Trophoblast cell (in vitro differentiated cells and primary cell): ENCODE data around the gene SERINC5.

Experiments used
- DNase-seq, 2 donors: peaks; one replicate each; pipeline ENCODE4 v3.0.0-alpha.2; 2016
- H2AFZ ChIP-seq: 2 replicates; pipeline ENCODE4 v1.6.1; 2013; ENCODE audit warnings: low read length, moderate library complexity, mild to moderate bottlenecking; ENCODE audit not compliant: insufficient read depth, poor library complexity
- H2AK5ac ChIP-seq: 2 replicates; pipeline ENCODE4 v1.6.1; 2013; ENCODE audit warnings: mild to moderate bottlenecking, low read length
- H2BK120ac ChIP-seq: 2 replicates; pipeline ENCODE4 v1.6.1; 2013; ENCODE audit warnings: low read length, mild to moderate bottlenecking, moderate library complexity; ENCODE audit not compliant: insufficient read depth, poor library complexity
- H2BK12ac ChIP-seq: 2 replicates; pipeline ENCODE4 v1.6.1; 2013; ENCODE audit warnings: mild to moderate bottlenecking, low read length, moderate library complexity
- H2BK5ac ChIP-seq: 2 replicates; pipeline ENCODE4 v1.6.1; 2013; ENCODE audit warnings: low read length, low read depth, moderate library complexity, mild to moderate bottlenecking; ENCODE audit not compliant: poor library complexity
- H3K14ac ChIP-seq: 2 replicates; pipeline ENCODE4 v1.6.1; 2013; ENCODE audit warnings: mild to moderate bottlenecking, low read length
- H3K18ac ChIP-seq: 2 replicates; pipeline ENCODE4 v1.6.1; 2013; ENCODE audit warnings: mild to moderate bottlenecking, low read length
- H3K23ac ChIP-seq: 2 replicates; pipeline ENCODE4 v1.6.1; 2013; ENCODE audit warnings: low read length
- H3K27ac ChIP-seq: 2 replicates; pipeline ENCODE4 v1.5.1; 2013; ENCODE audit warnings: low read depth, mild to moderate bottlenecking, inconsistent platforms, low read length, moderate library complexity
- H3K27me3 ChIP-seq: 2 replicates; pipeline ENCODE4 v1.6.1; 2013; ENCODE audit warnings: inconsistent platforms, mild to moderate bottlenecking, low read length, moderate library complexity; ENCODE audit not compliant: insufficient read depth
- H3K36me3 ChIP-seq, 2 experiments: 1 replicate in 1 of 2; 2 replicates in 1 of 2; pipeline ENCODE4 v1.6.1; 2013; ENCODE audit warnings: low read length in 2 of 2, mild to moderate bottlenecking in 2 of 2, moderate library complexity in 1 of 2; ENCODE audit not compliant: insufficient read depth in 2 of 2, control insufficient read depth in 1 of 2
- H3K4ac ChIP-seq: 2 replicates; pipeline ENCODE4 v1.6.1; 2013; ENCODE audit warnings: low read depth, mild to moderate bottlenecking, low read length, moderate library complexity
- H3K4me1 ChIP-seq, 2 experiments: 1 replicate in 1 of 2; 2 replicates in 1 of 2; pipeline ENCODE4 v1.6.1; 2013; ENCODE audit warnings: low read length in 2 of 2, mild to moderate bottlenecking in 2 of 2, moderate library complexity in 1 of 2; ENCODE audit not compliant: insufficient read depth in 2 of 2, control insufficient read depth in 1 of 2
- H3K4me2 ChIP-seq: 2 replicates; pipeline ENCODE4 v1.6.1; 2013; ENCODE audit warnings: inconsistent platforms, mild to moderate bottlenecking, low read length, moderate library complexity
- H3K4me3 ChIP-seq: 2 replicates; pipeline ENCODE4 v1.5.1; 2013; ENCODE audit warnings: mild to moderate bottlenecking, low read depth, low read length, inconsistent platforms
- H3K79me1 ChIP-seq: one replicate; pipeline ENCODE4 v1.6.1; 2013; ENCODE audit warnings: low read length
- H3K79me2 ChIP-seq: 2 replicates; pipeline ENCODE4 v1.6.1; 2013; ENCODE audit warnings: low read length, mild to moderate bottlenecking; ENCODE audit not compliant: control insufficient read depth, insufficient read depth, poor library complexity
- H3K9ac ChIP-seq: 2 replicates; pipeline ENCODE4 v1.6.1; 2013; ENCODE audit warnings: mild to moderate bottlenecking, low read length
- H3K9me3 ChIP-seq: 2 replicates; pipeline ENCODE4 v1.6.1; 2013; ENCODE audit warnings: low read depth, mild to moderate bottlenecking, control low read depth, inconsistent platforms, low read length; ENCODE audit not compliant: insufficient read depth
- H4K12ac ChIP-seq: 2 replicates; pipeline ENCODE4 v1.6.1; 2013; ENCODE audit warnings: low read depth, mild to moderate bottlenecking, low read length, moderate library complexity
- H4K8ac ChIP-seq: 2 replicates; pipeline ENCODE4 v1.6.1; 2013; ENCODE audit warnings: low read depth, mild to moderate bottlenecking, low read length, moderate library complexity
- H4K91ac ChIP-seq: one replicate; pipeline ENCODE4 v1.6.1; 2013; ENCODE audit warnings: low read depth, mild to moderate bottlenecking, low read length, moderate library complexity
- WGBS: extraction: QIAGEN DNeasy Blood & Tissue Kit; methylation state at CpG from one replicate; pipeline ENCODE4 v1.1.7; 2013; ENCODE audit warnings: missing lambda C conversion rate; ENCODE audit not compliant: insufficient read length, insufficient coverage; ENCODE audit errors: extremely low coverage; 5-methylcytosine and 5-hydroxymethylcytosine counted together

Gene SERINC5

GRCh38 chr5:80260461-80260860, 4.6 kb upstream of the SERINC5 start:
- Histone ChIP-seq H4K91ac (no peak overlapping the region), H3K14ac (no peak overlapping the region), H3K9me3 (no peaks in the 10 kb centered on the region), H3K4me1 (peaks cover 3 to 4% of the 10 kb centered on the region in 2 experiments), H3K4ac (no peak overlapping the region), H3K9ac (no peak overlapping the region), H3K4me3 (no peak overlapping the region), H2BK5ac (no peak overlapping the region), H2BK12ac (peak overlapping the region; percentile 90), H2AFZ (no peak overlapping the region), H3K79me1 (peaks cover 21% of the 10 kb centered on the region), H3K36me3 (no peaks in the 10 kb centered on the region), H3K27ac (no peak overlapping the region), H4K8ac (no peak overlapping the region), H3K79me2 (peaks cover 10% of the 10 kb centered on the region), H3K4me2 (no peak overlapping the region), H3K23ac (no peak overlapping the region), H4K12ac (no peak overlapping the region), H2AK5ac (no peak overlapping the region), H3K27me3 (no peaks in the 10 kb centered on the region), H2BK120ac (no peak overlapping the region), H3K18ac (no peak overlapping the region)
- no CpG with 5 or more reads among the region's 1 CpG for WGBS
- no peak for DNase-seq

- Histone ChIP-seq H2BK5ac (no peak overlapping the region), H2BK120ac (no peak overlapping the region), H3K36me3 (no peaks in the 10 kb centered on the region), H3K9ac (no peak overlapping the region), H3K27ac (no peak overlapping the region), H2BK12ac (no peak overlapping the region), H4K91ac (no peak overlapping the region), H3K18ac (no peak overlapping the region), H3K14ac (no peak overlapping the region), H3K27me3 (no peaks in the 10 kb centered on the region), H4K8ac (no peak overlapping the region), H4K12ac (no peak overlapping the region), H3K9me3 (no peaks in the 10 kb centered on the region), H3K4ac (no peak overlapping the region), H3K4me3 (no peak overlapping the region), H3K79me1 (peaks cover 26% of the 10 kb centered on the region), H2AFZ (no peak overlapping the region), H2AK5ac (no peak overlapping the region), H3K4me1 (peaks cover 3 to 4% of the 10 kb centered on the region in 2 experiments), H3K79me2 (peaks cover 16% of the 10 kb centered on the region), H3K23ac (no peak overlapping the region), H3K4me2 (no peak overlapping the region)
- WGBS, result no CpG with 5 or more reads among the region's 6 CpGs
- DNase-seq, result no peak
These were observed 3.8 kb upstream of the SERINC5 start for GRCh38 chr5:80259511-80260203.

GRCh38 chr5:80255431-80255810, 427 bp downstream of the SERINC5 start:
- peaks cover 41% of the 10 kb centered on the region for H3K79me2 ChIP-seq
- H3K9ac ChIP-seq, result peak overlapping the region; percentile 91
- H2BK120ac ChIP-seq, result peak overlapping the region; percentile 81
- peak overlapping the region; percentile 87 for H3K4ac ChIP-seq
- H3K27me3 ChIP-seq, result no peaks in the 10 kb centered on the region
- peaks cover 28% of the 10 kb centered on the region for H3K79me1 ChIP-seq
- no CpG with 5 or more reads among the region's 37 CpGs for WGBS
- peak overlapping the region; percentile 97 for H3K18ac ChIP-seq
- peak overlapping the region; percentile 35 for H2AFZ ChIP-seq
- peak overlapping the region; percentile 79 for H3K27ac ChIP-seq
- H2BK12ac ChIP-seq, result peak overlapping the region; percentile 46
- peaks cover 19 to 24% of the 10 kb centered on the region in 2 experiments for H3K4me1 ChIP-seq
- H2AK5ac ChIP-seq, result peak overlapping the region; percentile 94
- H2BK5ac ChIP-seq, result peak overlapping the region; percentile 72
- peak overlapping the region; percentile 88 for H3K4me2 ChIP-seq
- DNase-seq, result peak; percentile 40 to 60
- H3K23ac ChIP-seq, result peak overlapping the region; percentile 29
- H3K9me3 ChIP-seq, result no peaks in the 10 kb centered on the region
- peak overlapping the region; percentile 90 for H3K4me3 ChIP-seq
- H3K14ac ChIP-seq, result peak overlapping the region; percentile 97
- peak overlapping the region; percentile 66 for H4K8ac ChIP-seq
- H4K12ac ChIP-seq, result peak overlapping the region; percentile 83
- peaks cover 3 to 5% of the 10 kb centered on the region in 2 experiments for H3K36me3 ChIP-seq
- H4K91ac ChIP-seq, result peak overlapping the region; percentile 84

DNA sequence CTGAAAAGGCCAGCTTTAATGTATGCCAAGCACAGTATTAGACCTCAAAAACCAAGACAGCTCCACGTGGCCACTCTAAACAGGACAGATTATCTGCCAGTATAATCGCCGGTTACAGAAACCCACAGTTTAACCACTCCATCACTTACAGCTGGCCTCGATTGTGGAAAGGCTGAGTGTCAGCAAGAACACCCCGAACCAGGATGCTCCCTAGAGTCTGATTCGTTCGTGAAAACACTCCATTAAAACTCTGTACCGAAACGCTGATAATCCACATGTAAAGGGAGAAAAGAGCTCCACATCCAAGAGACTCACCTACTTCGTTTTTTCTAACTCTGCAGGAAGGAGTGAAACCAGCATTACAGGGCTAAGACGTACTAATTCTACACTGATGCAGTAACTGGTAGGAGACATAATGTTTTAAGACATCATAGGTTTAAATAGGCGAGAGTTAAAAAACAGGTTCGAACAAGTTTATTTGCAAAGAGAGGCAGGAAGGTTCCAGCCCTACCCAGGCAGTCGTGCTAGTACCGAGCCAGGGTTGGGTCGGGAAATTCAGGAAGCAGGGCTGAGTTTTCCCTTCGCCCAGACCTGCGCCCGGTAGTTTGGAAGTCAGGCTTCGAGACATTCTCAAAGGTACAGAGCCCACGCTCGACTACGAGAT, 949 bp downstream of the SERINC5 start:
- peak overlapping the region; percentile 46 for H2BK12ac ChIP-seq
- H4K91ac ChIP-seq, result peak overlapping the region; percentile 84
- H3K27ac ChIP-seq, result peak overlapping the region; percentile 79
- peak overlapping the region; percentile 72 for H2BK5ac ChIP-seq
- H3K9me3 ChIP-seq, result no peaks in the 10 kb centered on the region
- DNase-seq, result peak in 1 of 2 donors; percentile 25
- no peak overlapping the region for H2AK5ac ChIP-seq
- peak overlapping the region; percentile 87 for H3K4ac ChIP-seq
- H4K12ac ChIP-seq, result no peak overlapping the region
- H3K23ac ChIP-seq, result peak overlapping the region; percentile 24
- peak overlapping the region; percentile 26 for H2BK120ac ChIP-seq
- H3K79me2 ChIP-seq, result peaks cover 41% of the 10 kb centered on the region
- no CpG with 5 or more reads among the region's 23 CpGs for WGBS
- peak overlapping the region; percentile 91 for H3K9ac ChIP-seq
- H3K18ac ChIP-seq, result peak overlapping the region; percentile 97
- H3K27me3 ChIP-seq, result no peaks in the 10 kb centered on the region
- peaks cover 28% of the 10 kb centered on the region for H3K79me1 ChIP-seq
- H3K4me2 ChIP-seq, result peak overlapping the region; percentile 88
- H2AFZ ChIP-seq, result no peak overlapping the region
- peak overlapping the region; percentile 97 for H3K14ac ChIP-seq
- peaks cover 19 to 24% of the 10 kb centered on the region in 2 experiments for H3K4me1 ChIP-seq
- peak overlapping the region; percentile 8 for H4K8ac ChIP-seq
- peak overlapping the region; percentile 90 for H3K4me3 ChIP-seq
- H3K36me3 ChIP-seq, result peaks cover 3 to 7% of the 10 kb centered on the region in 2 experiments
